ENCODE data around the gene NCOA1.

DNA sequence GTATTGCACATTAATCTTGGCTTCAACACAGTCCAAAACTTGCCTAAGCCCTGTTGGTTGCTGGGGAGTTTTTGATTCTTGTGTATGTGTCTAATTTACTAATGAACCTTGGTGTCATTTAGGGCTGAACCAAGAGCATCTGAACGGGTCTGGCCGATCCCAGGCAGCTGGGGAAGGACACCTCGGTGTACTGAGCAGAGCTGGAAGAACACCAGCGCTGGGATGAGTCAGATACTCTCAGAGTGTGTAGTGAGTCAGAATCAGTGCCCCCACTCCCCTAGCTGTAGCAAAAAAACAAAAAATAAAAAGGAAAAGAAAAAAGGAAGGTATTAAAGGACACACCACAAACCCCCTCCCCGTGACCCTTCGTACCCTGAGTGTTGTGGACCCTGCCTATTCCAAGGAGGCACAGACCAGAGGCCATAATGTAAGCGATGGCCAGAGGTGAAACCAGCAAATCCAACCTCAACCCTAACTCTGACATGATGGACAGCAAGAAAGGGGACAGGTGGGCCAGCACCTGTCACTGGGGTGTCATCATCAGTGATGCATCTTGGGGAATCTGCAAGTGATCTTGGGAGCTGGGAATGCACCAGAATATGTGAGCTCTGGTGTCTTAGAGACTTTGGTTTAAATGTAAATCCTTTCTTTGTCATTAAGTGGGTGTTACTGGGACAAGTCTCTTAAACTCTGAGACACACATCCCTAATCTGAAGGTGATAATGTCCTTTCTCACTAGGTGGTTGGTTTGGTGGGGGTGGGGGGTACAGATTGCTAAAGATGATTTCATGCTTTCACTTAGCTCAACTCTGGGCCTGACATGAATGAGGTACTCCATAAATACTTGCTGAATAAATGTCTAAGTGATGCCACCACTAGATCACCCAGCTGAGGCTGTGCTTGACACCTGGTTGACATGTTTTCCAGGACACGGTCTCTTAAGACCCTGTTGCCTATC, 34.2 kb upstream of the NCOA1 start:
- no peak for TF ChIP-seq POLR2A (IDR thresholded peaks at IDR 0.05; ENCODE audit: low read length)
- no peak for TF ChIP-seq GATA1 (IDR thresholded peaks at IDR 0.05; ENCODE audit: low read depth, low read length)
